ENCODE data around the gene IL16. TPM values are rescaled to one million over a fixed set of nuclear protein-coding genes. Genes with fewer than 3 reads are reported as not detected.
"Not testable (repeated sequence)": the region's sequence is repeated elsewhere in the genome, so short reads cannot be mapped to it uniquely, and the experiment has no call there.

IL16 gene
- polyA plus RNA-seq, 1 experiment: 0.01 TPM

DNA sequence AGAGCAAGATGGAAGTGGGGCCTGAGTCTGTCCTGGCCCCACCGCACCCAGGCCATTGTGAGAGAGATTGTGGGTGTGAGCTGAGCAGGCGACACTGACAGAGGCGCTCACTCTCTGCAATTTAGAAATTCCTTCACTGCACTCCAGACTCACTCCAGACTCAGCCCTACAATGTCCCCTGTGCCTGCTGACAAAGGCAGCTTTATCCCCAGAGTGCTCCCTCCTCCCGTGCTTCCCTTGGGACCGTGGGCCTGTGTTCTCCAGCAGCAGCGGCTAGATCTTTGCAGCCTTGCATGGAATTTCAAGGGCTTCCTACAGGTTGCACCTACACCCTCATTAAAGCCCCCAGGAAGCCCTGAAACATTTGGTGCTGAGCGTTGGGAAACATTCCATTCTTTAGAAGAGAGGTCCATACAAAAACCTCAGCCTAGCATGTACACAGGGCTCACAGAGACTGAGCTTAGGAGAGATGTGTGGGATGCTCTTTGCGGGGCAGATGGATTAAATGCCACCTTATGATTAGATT, 1.3 kb upstream of the IL16 start:
- Histone ChIP-seq H3K4me3 (ENCODE audit: low read depth, low read length) (no peak overlapping the region), H3K36me3 (ENCODE audit: control insufficient read depth, insufficient read depth, low read length) (no peaks in the 10 kb centered on the region), H3K27me3 (ENCODE audit: control insufficient read depth, insufficient read depth, low read length) (peaks cover 2% of the 10 kb centered on the region)
- ChIA-PET CTCF (interaction anchor here (0.8 kb wide), 1 partner anchor 19 kb away, joined by 3 read pairs; no protein-coding TSS in a partner anchor), POLR2A (no interaction called here)
- DNase-seq (ENCODE audit: low read depth): no peak
- no peak for TF ChIP-seq CTCF (IDR thresholded peaks at IDR 0.05; ENCODE audit: insufficient read depth, low read depth, low read length)

DNA sequence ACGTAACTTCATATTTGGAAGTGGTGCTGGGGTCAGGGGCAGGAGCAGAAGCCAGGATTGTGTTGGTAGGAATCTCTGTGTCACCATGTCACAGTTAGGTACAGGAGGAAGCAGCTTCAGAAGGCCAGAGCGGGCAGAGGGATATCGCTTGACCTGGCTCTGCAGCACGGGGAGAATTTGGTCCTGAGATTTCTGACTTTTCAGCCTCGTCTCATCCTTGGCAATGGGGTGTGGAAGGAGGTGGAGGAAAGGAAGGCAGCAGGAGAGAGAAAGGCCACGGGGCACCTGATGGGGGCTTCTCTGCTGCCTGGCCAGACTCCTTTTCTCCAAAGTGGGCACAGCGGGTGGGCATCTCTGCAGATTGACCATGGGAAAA, 564 bp downstream of the IL16 start:
- Histone ChIP-seq H3K4me3 (ENCODE audit: low read depth, low read length) (no peak overlapping the region), H3K27me3 (ENCODE audit: control insufficient read depth, insufficient read depth, low read length) (peaks cover 2% of the 10 kb centered on the region), H3K36me3 (ENCODE audit: control insufficient read depth, insufficient read depth, low read length) (no peaks in the 10 kb centered on the region)
- no peak for DNase-seq (ENCODE audit: low read depth)
- CTCF ChIA-PET: no interaction called here
- TF ChIP-seq CTCF (IDR thresholded peaks at IDR 0.05; ENCODE audit: insufficient read depth, low read depth, low read length): no peak
- POLR2A ChIA-PET: no interaction called here

DNA sequence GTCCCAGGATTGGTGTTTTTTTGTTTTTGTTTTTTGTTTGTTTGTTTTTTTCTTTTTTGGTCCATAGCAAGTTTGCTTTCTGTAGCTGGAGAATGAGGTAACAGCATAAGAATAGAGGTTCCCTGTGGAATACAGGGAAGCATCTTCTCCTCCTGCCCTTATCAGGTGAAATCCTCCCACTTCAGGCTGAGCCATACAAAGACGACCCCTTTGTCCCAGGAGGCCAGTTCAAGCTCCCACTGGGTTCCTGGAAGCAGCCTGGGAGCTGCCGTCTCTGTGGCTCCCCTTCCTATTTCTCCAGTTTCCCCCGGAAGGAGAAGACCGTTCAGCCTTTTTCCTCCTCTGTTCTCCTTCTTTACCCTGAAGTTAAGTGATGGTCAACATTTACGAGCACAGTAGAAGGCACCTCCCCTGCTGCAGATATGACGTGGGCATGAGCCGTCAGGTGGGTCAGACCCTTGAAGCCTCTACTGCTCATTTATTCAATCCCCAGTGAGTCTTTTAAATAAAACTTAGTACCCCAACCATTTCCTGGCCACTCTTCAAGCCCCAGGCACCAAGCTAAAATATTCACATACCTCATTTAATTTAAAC, 1.1 kb downstream of the IL16 start:
- DNase-seq (ENCODE audit: low read depth): no peak
- POLR2A ChIA-PET: no interaction called here
- no peaks in the 10 kb centered on the region for H3K36me3 ChIP-seq (ENCODE audit: control insufficient read depth, insufficient read depth, low read length)
- CTCF ChIA-PET: no interaction called here
- TF ChIP-seq CTCF (IDR thresholded peaks at IDR 0.05; ENCODE audit: insufficient read depth, low read depth, low read length): no peak
- H3K4me3 ChIP-seq (ENCODE audit: low read depth, low read length): no peak overlapping the region
- peaks cover 2% of the 10 kb centered on the region for H3K27me3 ChIP-seq (ENCODE audit: control insufficient read depth, insufficient read depth, low read length)

GRCh38 chr15:81199031-81199779, 2.5 kb downstream of the IL16 start:
- Histone ChIP-seq H3K27me3 (ENCODE audit: control insufficient read depth, insufficient read depth, low read length) (peaks cover 2% of the 10 kb centered on the region), H3K36me3 (ENCODE audit: control insufficient read depth, insufficient read depth, low read length) (no peaks in the 10 kb centered on the region), H3K4me3 (ENCODE audit: low read depth, low read length) (no peak overlapping the region)
- ChIA-PET POLR2A (no interaction called here), CTCF (interaction anchor here (0.5 kb wide), 1 partner anchor 39 kb away, joined by 3 read pairs; no protein-coding TSS in a partner anchor)
- no peak for TF ChIP-seq CTCF (IDR thresholded peaks at IDR 0.05; ENCODE audit: insufficient read depth, low read depth, low read length)
- DNase-seq (ENCODE audit: low read depth): no peak

GRCh38 chr15:81206018-81206417, 9.3 kb downstream of the IL16 start:
- no peak for DNase-seq (ENCODE audit: low read depth)
- Histone ChIP-seq H3K36me3 (ENCODE audit: control insufficient read depth, insufficient read depth, low read length) (no peaks in the 10 kb centered on the region), H3K4me3 (ENCODE audit: low read depth, low read length) (no peak overlapping the region), H3K27me3 (ENCODE audit: control insufficient read depth, insufficient read depth, low read length) (no peaks in the 10 kb centered on the region)
- ChIA-PET POLR2A (no interaction called here), CTCF (no interaction called here)
- TF ChIP-seq CTCF (IDR thresholded peaks at IDR 0.05; ENCODE audit: insufficient read depth, low read depth, low read length): no peak

DNA sequence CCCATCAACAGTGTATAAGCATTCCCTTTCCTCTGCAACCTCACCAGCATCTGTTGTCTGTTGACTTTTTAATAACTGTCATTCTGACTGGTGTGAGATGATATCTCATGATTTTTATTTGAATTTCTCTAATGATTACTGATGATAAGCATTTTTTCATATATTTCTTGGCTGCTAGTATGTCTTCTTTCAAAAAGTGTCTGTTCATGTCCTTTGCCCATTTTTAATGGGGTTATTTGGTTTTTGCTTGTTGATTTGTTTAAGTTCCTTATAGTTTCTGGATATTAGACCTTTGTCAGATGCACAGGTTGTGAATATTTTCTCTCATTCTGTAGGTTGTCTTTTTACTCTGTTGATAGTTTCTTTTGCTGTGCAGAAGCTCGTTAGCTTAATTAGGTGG, 11.3 kb downstream of the IL16 start:
- POLR2A ChIA-PET; DNase-seq (ENCODE audit: low read depth); H3K36me3 ChIP-seq (ENCODE audit: control insufficient read depth, insufficient read depth, low read length); H3K4me3 ChIP-seq (ENCODE audit: low read depth, low read length); H3K27me3 ChIP-seq (ENCODE audit: control insufficient read depth, insufficient read depth, low read length): not testable (repeated sequence)
- CTCF ChIA-PET: interaction anchor here (0.8 kb wide), 1 partner anchor 1196 kb away, joined by 3 read pairs; no protein-coding TSS in a partner anchor
